Measurements from ENCODE around the gene PPIF.

Gene PPIF

GRCh38 chr10:79315602-79315920, 31.7 kb upstream of the PPIF start:
- Histone ChIP-seq H3K9ac (ENCODE audit: low read depth, low read length) (no peak overlapping the region), H3K36me3 (ENCODE audit: insufficient read depth, low read length) (peaks cover 22% of the 10 kb centered on the region), H3K27me3 (ENCODE audit: insufficient read depth, low read length) (no peaks in the 10 kb centered on the region), H3K4me3 (ENCODE audit: low read length) (no peak overlapping the region), H3K4me1 (ENCODE audit: insufficient read depth, low read length) (peaks cover 18% of the 10 kb centered on the region), H3K9me3 (ENCODE audit: insufficient read depth, low read depth, low read length) (no peaks in the 10 kb centered on the region), H3K27ac (ENCODE audit: low read depth, low read length) (no peak overlapping the region)
- 89% methylated on average over 11 of the region's 11 CpGs for WGBS

- 72% methylated on average over 13 of the region's 13 CpGs for WGBS
- no peak overlapping the region for H3K4me3 ChIP-seq (ENCODE audit: low read length)
- H3K27me3 ChIP-seq (ENCODE audit: insufficient read depth, low read length), result no peaks in the 10 kb centered on the region
- no peaks in the 10 kb centered on the region for H3K9me3 ChIP-seq (ENCODE audit: insufficient read depth, low read depth, low read length)
- H3K9ac ChIP-seq (ENCODE audit: low read depth, low read length), result no peak overlapping the region
- H3K27ac ChIP-seq (ENCODE audit: low read depth, low read length), result 0 out of 2 replicates have a peak overlapping the region, but pooled peaks have one; percentile 60
- H3K36me3 ChIP-seq (ENCODE audit: insufficient read depth, low read length), result peaks cover 19% of the 10 kb centered on the region
- H3K4me1 ChIP-seq (ENCODE audit: insufficient read depth, low read length), result peaks cover 18% of the 10 kb centered on the region
These were observed 30.4 kb upstream of the PPIF start for GRCh38 chr10:79316671-79317431.

GRCh38 chr10:79318369-79318768, 28.9 kb upstream of the PPIF start:
- H3K27ac ChIP-seq (ENCODE audit: low read depth, low read length), result no peak overlapping the region; the same call in 1 of the 2 replicates
- H3K27me3 ChIP-seq (ENCODE audit: insufficient read depth, low read length), result no peaks in the 10 kb centered on the region
- H3K36me3 ChIP-seq (ENCODE audit: insufficient read depth, low read length), result peaks cover 9% of the 10 kb centered on the region
- no peak overlapping the region for H3K4me3 ChIP-seq (ENCODE audit: low read length)
- WGBS, result 88% methylated on average over 5 of the region's 5 CpGs
- H3K4me1 ChIP-seq (ENCODE audit: insufficient read depth, low read length), result peaks cover 18% of the 10 kb centered on the region
- H3K9me3 ChIP-seq (ENCODE audit: insufficient read depth, low read depth, low read length), result no peaks in the 10 kb centered on the region
- H3K9ac ChIP-seq (ENCODE audit: low read depth, low read length), result no peak overlapping the region

GRCh38 chr10:79319115-79319771, 28.0 kb upstream of the PPIF start:
- Histone ChIP-seq H3K4me3 (ENCODE audit: low read length) (no peak overlapping the region), H3K27ac (ENCODE audit: low read depth, low read length) (no peak overlapping the region), H3K9me3 (ENCODE audit: insufficient read depth, low read depth, low read length) (no peaks in the 10 kb centered on the region), H3K4me1 (ENCODE audit: insufficient read depth, low read length) (peaks cover 18% of the 10 kb centered on the region), H3K27me3 (ENCODE audit: insufficient read depth, low read length) (no peaks in the 10 kb centered on the region), H3K36me3 (ENCODE audit: insufficient read depth, low read length) (peaks cover 8% of the 10 kb centered on the region; the same call in 1 of the 2 replicates), H3K9ac (ENCODE audit: low read depth, low read length) (no peak overlapping the region)
- 86% methylated on average over 11 of the region's 11 CpGs for WGBS

- peaks cover 18% of the 10 kb centered on the region for H3K4me1 ChIP-seq (ENCODE audit: insufficient read depth, low read length)
- no peak overlapping the region for H3K27ac ChIP-seq (ENCODE audit: low read depth, low read length)
- H3K4me3 ChIP-seq (ENCODE audit: low read length), result no peak overlapping the region
- H3K36me3 ChIP-seq (ENCODE audit: insufficient read depth, low read length), result peaks cover 3% of the 10 kb centered on the region; the same call in 1 of the 2 replicates
- H3K9me3 ChIP-seq (ENCODE audit: insufficient read depth, low read depth, low read length), result no peaks in the 10 kb centered on the region
- no peak overlapping the region for H3K9ac ChIP-seq (ENCODE audit: low read depth, low read length)
- WGBS, result 97% methylated on average over 2 of the region's 2 CpGs
- H3K27me3 ChIP-seq (ENCODE audit: insufficient read depth, low read length), result no peaks in the 10 kb centered on the region
These were observed 27.0 kb upstream of the PPIF start for GRCh38 chr10:79320316-79320715.

GRCh38 chr10:79320820-79321493, 26.3 kb upstream of the PPIF start:
- Histone ChIP-seq H3K4me1 (ENCODE audit: insufficient read depth, low read length) (peaks cover 18% of the 10 kb centered on the region), H3K4me3 (ENCODE audit: low read length) (no peak overlapping the region), H3K9me3 (ENCODE audit: insufficient read depth, low read depth, low read length) (no peaks in the 10 kb centered on the region), H3K9ac (ENCODE audit: low read depth, low read length) (no peak overlapping the region), H3K36me3 (ENCODE audit: insufficient read depth, low read length) (no peaks in the 10 kb centered on the region), H3K27me3 (ENCODE audit: insufficient read depth, low read length) (no peaks in the 10 kb centered on the region), H3K27ac (ENCODE audit: low read depth, low read length) (no peak overlapping the region)
- WGBS, result 93% methylated on average over 6 of the region's 7 CpGs

GRCh38 chr10:79321494-79321882, 25.8 kb upstream of the PPIF start:
- H3K27ac ChIP-seq (ENCODE audit: low read depth, low read length), result no peak overlapping the region
- H3K27me3 ChIP-seq (ENCODE audit: insufficient read depth, low read length), result no peaks in the 10 kb centered on the region
- no peaks in the 10 kb centered on the region for H3K36me3 ChIP-seq (ENCODE audit: insufficient read depth, low read length)
- H3K4me3 ChIP-seq (ENCODE audit: low read length), result no peak overlapping the region
- no peaks in the 10 kb centered on the region for H3K9me3 ChIP-seq (ENCODE audit: insufficient read depth, low read depth, low read length)
- H3K4me1 ChIP-seq (ENCODE audit: insufficient read depth, low read length), result peaks cover 18% of the 10 kb centered on the region
- H3K9ac ChIP-seq (ENCODE audit: low read depth, low read length), result no peak overlapping the region
- WGBS, result 81% methylated on average over 2 of the region's 2 CpGs

GRCh38 chr10:79321951-79322350, 25.3 kb upstream of the PPIF start:
- no peaks in the 10 kb centered on the region for H3K36me3 ChIP-seq (ENCODE audit: insufficient read depth, low read length)
- no peak overlapping the region for H3K4me3 ChIP-seq (ENCODE audit: low read length)
- H3K27ac ChIP-seq (ENCODE audit: low read depth, low read length), result no peak overlapping the region
- no peaks in the 10 kb centered on the region for H3K9me3 ChIP-seq (ENCODE audit: insufficient read depth, low read depth, low read length)
- no peak overlapping the region for H3K9ac ChIP-seq (ENCODE audit: low read depth, low read length)
- H3K4me1 ChIP-seq (ENCODE audit: insufficient read depth, low read length), result peaks cover 13% of the 10 kb centered on the region
- H3K27me3 ChIP-seq (ENCODE audit: insufficient read depth, low read length), result no peaks in the 10 kb centered on the region

GRCh38 chr10:79322616-79323543, 24.4 kb upstream of the PPIF start:
- H3K4me3 ChIP-seq (ENCODE audit: low read length), result no peak overlapping the region
- H3K4me1 ChIP-seq (ENCODE audit: insufficient read depth, low read length), result peaks cover 6% of the 10 kb centered on the region; the same call in 1 of the 2 replicates
- 93% methylated on average over 15 of the region's 15 CpGs for WGBS
- no peaks in the 10 kb centered on the region for H3K9me3 ChIP-seq (ENCODE audit: insufficient read depth, low read depth, low read length)
- H3K27me3 ChIP-seq (ENCODE audit: insufficient read depth, low read length), result no peaks in the 10 kb centered on the region
- no peak overlapping the region for H3K9ac ChIP-seq (ENCODE audit: low read depth, low read length)
- no peak overlapping the region for H3K27ac ChIP-seq (ENCODE audit: low read depth, low read length)
- H3K36me3 ChIP-seq (ENCODE audit: insufficient read depth, low read length), result no peaks in the 10 kb centered on the region

GRCh38 chr10:79323602-79324001, 23.7 kb upstream of the PPIF start:
- Histone ChIP-seq H3K27me3 (ENCODE audit: insufficient read depth, low read length) (no peaks in the 10 kb centered on the region), H3K4me1 (ENCODE audit: insufficient read depth, low read length) (no peaks in the 10 kb centered on the region), H3K27ac (ENCODE audit: low read depth, low read length) (no peak overlapping the region), H3K9me3 (ENCODE audit: insufficient read depth, low read depth, low read length) (no peaks in the 10 kb centered on the region), H3K9ac (ENCODE audit: low read depth, low read length) (no peak overlapping the region), H3K4me3 (ENCODE audit: low read length) (no peak overlapping the region), H3K36me3 (ENCODE audit: insufficient read depth, low read length) (no peaks in the 10 kb centered on the region)
- 98% methylated on average over 1 of the region's 1 CpG for WGBS
